NCI-H345 treated with DMSO at 0.1 percent for 48 hours (cell line): Measurements from ENCODE around the gene STK24.

Source experiments
- DNase-seq: peaks from one replicate; lab custom pipeline; 2025; ENCODE audit not compliant: unreplicated experiment; lab: John Stamatoyannopoulos, UW

Gene STK24

DNA sequence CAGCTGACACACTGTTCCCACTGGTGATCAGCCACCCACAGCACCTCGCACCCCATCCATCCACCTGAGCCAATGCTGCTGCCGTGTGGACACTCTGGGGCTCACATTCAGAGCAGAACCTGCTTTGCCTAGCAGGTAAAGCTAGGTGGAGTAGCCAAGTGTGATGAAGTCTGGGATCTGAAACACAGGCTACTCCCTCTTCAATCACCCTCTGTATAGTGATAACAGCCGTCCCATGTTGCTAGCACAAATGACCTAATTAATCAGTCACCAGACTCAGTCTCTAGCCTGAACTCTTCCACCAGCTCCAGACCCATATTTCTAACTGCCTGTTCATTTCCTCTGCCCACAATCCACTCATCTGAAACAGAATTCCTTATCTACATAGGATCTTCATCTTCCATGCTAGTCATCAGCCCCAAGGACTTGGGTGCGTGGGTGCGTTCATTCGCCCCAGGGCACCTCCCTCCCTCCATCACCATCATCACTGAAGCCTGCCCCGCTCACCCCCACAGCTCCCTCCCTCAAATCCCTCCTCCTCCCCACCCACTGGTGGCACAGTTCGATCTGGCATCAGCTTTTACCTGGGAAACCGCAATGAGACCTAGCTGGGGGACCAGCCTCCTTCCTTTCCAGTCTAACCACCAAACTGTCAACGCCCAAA lies 19.8 kb downstream of the STK24 start:
- no peak for DNase-seq

DNA sequence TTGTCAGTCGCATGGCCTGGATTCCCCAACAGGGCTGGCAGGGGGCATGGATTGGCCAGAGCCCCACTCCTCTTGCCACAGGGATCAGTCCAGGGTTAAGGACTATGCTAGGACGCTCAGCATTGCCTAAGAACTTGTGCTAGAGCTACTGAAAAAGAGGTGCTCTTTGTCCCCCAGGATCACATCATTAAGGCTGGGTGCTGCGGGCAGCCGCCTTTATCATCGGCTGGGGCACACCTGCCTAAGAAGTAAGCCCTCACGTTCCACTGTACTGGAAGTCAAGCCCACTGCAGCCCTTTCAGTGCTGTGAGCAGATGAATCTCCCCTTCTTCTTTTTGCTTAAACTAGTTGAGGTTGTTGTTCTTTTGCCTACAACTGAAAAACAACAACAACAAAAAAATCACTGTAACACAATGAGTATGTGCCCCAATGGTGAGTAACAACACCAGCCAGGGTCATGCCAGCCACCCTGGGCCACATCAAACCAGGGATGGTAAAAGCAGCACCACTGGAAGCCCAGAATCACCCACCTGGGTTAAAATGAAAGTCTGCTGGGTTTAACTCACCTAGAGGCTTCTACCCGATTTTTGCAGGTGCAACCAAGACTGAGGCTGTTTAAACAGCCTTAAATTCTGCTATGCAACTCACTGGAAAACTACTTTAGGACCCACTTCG lies 20.6 kb downstream of the STK24 start:
- no peak for DNase-seq

DNA sequence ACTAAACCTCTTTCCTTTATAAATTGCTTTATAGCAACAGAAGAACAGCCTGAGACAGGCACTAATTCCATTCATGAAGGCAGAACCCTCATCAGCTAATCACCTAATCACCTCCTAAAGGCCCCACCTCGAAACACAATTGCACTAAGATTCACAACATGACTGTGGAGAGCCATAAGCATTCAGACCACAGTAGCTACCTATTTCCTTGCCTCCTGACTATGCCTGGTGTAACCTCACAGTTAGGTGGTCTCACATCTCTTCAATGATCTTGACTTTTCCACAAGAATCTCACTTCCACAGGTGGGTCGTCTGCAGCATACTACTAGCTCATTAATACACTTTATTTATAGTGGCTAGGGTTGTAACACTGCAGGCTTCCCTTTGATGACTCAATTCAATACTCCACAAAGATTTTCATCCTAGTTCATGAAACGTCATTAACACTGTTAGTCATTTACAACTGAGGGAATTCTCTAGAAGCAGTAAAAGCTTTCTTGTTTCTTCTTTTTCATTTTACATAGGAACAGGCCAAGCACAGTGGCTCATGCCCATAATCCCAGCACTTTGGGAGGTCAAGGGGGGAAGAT lies 27.1 kb downstream of the STK24 start:
- no peak for DNase-seq

DNA sequence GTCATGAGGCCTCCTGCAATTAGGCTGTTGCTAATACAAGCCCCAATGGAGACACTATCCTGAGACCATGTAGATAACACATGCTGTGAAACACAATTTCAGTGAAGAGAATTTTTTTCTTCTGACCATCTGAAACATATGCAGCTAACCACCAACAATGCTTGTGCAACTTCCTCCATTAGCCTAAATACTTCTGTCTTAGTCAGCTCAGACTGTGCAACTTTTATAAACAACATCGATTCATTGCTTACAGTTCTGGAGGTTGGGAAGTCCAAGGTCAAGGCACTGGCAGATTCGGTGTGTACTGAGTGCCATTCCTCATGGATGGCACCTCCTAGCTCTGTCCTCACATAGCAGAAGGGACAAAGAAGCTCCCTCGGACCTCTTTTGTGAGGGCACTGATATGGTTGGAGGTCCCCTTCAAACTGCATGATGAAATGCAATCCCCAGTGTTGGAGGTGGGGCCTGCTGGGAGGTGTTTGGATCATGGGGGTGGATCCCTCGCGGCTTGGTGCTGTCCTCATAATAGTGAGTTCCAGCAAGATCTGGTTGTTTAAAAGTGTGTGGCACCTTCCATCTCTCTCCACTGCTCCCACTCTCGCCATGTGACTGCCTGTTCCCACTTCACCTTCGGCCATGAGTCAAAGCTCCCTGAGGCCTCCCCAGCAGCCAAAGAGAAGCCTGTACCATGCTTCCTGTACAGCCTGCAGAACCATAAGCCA lies 27.7 kb downstream of the STK24 start:
- DNase-seq: no peak

DNA sequence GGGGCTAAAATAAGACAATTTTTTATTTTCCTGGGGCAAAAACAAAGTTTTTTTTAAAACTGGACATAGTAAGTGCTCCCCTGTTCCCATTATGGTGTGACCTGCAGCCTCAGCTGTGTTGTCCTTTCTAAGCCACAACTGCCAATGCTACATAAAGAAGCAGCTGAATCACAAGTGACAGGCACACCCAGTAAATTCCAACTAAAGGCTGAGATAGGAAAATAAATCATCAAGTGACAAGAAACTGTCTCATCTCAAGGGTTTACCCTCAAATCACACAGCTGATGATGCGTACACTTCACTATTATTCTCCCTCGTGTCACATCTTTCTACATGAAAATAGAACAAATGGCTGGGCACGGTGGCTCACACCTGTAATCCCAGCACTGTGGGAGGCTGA lies 28.7 kb downstream of the STK24 start:
- no peak for DNase-seq

DNA sequence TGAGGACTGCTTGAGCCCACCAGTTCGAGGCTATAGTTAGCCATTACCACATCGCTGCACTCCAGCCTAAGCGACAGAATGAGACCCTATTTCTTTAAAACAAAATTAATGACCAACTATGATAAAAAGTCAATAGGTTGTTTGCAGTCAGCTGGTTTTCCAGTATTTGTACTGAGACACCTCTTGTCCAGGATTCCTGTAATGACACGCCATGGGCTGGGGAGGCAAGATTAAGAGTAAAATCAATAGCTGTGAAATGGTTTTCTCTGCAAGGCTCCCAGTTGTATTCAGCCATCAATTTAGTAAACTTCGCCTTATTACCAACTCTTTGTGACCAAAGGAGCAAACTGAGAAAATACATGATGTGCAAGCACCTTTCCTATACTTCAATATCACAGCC lies 29.5 kb downstream of the STK24 start:
- no peak for DNase-seq

DNA sequence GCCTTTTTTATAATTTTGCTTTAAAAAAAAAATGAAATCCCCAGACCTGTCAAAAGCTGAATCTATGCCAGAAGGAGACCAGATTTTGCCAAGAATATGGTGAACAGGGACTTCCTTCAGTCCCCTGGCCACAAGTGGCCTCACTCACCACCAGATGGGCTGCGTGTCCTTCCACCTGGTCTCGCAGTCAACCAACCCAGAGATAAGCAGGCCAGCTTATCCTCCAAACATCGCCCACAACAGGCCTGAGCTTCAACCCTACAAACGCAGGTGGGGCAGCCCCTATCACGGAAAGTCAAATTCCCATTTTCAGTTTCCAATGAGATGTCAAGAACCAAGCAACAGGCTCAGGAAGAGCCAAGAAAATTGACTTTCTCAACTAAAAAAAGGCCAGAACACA lies 30.5 kb downstream of the STK24 start:
- DNase-seq: no peak

DNA sequence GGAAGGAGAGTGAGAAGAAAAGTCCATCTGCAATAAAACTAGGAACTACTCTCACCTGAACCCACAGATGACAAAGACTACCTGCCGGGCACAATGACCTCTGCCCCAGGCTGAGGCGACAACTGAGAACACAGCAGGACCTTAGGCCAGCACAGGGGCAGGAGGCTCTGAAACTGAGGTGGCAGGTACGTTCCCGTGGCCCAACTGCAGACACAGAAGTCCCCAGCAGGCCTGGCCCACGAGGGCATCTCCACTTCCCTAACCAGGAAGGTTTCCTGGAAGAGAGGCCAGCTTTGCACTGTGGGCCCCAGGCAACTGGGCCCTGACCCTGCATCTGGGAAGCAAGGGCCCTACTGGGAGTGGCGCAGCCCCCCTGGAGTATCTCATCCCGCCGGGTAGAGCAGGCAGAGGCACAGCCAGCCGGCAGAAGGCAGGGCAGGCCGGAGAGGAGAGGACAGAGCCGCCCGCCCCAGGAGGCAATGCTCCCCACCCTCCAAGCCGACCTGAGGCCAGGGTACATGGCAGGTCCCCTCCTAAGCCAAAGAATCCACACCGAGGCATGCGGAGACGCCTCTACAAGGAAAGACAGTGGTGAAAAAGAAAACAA lies 32.7 kb downstream of the STK24 start:
- DNase-seq: no peak

DNA sequence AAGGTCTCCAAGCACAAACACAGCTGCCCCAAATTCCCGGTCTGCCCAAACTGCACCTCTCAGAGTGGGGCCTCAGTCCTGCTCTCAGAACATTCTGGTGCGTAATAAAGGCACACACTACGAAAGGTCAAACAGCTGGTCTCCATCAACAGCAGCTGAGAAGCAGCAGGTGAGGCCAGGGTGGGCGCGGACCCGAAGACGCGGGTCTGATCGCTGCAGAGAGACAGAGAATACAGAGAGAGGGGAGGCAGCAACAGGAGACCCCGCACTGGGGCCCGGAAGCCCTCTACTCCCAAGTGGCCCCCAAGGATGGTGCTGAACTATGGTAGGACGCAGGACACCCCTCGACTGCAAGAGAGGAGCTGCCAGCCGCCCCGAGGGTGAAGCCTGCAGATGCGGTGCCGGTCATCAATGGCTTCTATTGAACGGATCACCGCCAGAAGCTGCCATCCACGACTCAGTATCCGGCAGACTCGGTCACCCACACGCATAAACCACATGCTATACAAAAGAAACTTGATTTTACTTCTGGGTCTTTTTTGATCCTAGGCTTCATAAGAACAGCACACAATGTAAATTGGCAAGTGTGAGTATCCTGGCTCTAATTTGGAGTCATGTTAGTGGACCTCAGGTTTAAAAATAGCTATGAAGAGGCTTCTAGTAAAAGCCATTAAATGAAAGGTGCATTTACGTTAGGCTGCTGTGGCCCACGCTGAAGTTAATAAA lies 33.4 kb downstream of the STK24 start:
- DNase-seq: no peak

DNA sequence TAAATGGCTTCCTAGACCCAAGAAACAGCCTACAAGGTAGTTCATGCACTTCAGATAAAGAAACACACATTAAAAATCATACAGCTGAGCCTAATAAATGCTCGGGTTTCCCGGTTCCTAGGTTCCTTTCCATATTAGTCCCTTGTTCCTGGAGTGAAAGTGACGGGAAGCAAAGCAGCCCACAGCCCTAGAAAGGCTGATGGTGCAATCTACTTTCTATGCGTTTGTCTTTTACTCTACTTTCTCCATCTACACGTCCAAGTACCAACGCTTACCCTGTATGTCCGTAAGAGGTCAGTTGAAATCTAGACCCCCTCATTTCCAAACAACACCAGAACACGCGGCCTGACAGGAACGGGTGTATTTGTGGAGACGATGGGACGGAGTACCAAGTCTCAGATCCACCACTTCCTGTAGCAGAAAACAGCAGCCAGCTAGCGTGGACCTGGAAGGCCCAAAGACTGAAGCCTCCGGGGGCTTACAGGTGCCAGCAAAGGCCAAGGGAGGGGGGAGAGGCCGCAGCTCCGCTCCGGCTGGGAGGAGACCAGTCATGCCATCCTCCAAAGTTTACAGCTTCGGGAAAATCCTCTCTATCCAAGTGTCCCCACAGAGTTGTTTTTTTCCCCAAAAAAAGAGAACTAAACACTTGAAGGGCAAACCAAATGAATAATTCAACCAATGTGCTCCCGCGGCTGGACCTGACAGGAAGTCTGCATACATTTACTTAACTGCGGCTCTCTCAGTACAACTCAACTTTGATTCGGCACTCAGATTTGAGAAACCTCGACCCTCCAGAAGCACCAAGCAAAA lies 34.1 kb downstream of the STK24 start:
- no peak for DNase-seq

DNA sequence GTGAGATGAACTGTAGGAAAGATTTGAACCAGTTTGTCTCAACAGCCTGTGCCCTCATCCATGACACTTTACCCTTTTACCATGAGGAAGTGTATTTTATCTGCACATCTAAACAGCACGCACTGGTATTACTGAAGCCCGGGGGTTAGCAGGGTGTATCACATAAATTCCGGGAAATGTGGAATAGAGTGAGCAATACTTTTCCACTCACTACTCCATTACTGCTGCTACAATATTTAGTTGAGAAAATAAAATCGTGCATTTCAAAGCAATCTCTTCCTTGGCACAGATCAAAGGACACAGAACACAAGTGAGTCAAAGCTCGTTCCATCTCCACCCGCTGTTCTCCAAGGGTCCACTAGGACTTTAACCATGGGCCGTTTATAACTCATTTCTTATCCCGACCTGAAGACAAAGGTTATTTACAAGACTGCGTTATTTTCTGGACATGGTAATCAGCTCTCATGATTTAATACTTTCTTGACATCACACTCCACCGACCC lies 35.2 kb downstream of the STK24 start:
- DNase-seq: no peak

DNA sequence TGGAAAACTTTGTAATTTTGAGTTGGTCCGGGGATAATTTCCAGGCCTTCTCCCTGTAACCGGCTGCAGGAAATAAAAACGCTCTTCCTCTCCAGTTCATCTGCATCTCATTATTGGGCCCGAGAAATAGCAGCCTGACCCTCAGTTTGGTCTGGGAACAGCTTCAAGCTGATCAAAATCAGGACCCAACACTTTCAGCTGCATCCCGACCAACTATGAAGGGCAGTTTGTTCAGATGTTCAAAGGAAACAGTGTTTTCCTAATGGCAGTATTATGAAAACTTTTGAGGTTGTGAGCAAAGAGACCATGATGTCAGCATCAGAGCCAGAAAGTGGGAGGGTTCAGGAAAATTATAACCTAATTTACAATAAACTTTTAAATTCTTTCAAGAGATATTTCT lies 35.7 kb downstream of the STK24 start:
- no peak for DNase-seq

DNA sequence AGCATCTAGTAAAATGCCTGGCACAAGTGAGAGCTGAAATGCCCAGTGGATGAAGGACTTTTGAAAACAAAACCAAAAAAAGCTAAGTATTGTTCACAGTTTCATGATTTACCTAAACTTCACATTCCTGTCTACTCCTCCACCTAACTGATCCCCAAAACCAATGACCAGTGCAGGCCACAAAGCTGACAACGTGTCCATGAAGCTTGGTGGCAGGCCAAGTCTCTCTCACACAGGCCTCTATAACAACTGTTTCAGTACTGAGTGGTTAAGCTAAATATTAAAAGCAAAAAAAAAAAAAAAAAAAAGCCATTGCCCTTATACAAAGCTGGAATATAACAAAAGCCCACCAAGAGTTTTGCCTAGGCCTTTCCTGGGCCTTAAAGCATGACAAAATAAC lies 36.4 kb downstream of the STK24 start:
- no peak for DNase-seq

DNA sequence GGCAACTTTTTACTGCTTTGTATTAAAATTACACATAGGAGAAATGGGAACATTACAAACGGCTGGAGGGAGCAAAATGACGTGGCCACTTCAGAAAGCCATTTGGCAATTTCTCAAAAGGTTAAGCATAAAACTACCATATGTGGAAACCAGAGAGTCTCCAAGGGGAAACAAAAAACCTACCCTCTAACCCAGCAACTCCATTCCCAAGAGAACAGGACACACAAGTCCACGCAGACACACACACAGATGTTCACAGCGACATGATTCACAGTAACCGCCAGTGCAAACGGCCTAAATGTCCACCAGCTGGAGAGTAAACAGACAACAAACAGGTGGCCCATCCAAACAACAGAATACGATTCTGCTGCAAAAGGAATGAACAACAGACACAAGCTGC lies 37.2 kb downstream of the STK24 start:
- no peak for DNase-seq

DNA sequence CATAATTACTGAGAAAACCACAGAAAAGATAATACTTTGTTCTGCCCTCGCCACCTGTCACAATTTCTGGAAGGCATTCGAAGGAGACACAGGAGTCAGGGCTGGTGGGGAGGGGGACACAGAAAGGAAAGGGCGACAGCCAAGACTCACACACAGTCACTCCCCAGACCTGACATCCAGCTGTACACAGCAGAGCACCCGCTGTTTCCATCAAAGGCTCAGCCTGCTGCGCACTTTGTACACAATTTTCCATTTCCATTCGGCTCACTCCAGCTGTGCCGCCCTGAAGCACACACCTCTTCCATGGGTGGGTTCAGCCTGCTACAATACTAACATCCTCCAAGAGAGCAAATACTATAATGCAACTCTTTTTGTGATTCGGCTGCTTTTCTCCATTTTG lies 38.0 kb downstream of the STK24 start:
- no peak for DNase-seq

DNA sequence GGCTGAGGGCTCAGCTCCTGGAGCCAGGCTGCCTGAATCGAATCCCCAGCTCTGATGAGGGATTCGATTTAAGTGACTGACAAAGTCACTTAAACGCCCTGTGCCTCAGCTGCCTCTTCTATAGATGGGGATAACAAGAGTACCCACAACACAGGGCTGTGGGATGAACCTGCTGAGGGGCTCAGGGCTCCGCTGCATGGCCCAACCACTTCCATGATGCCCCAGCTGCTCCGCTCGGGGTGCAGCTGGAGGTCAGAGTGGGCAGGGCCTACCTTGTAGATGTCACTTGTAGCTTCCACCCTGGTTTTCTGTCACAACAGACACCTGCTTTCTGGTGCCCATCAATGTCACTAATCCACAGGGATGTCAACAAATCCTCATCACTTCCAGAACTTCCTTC lies 39.2 kb downstream of the STK24 start:
- no peak for DNase-seq

DNA sequence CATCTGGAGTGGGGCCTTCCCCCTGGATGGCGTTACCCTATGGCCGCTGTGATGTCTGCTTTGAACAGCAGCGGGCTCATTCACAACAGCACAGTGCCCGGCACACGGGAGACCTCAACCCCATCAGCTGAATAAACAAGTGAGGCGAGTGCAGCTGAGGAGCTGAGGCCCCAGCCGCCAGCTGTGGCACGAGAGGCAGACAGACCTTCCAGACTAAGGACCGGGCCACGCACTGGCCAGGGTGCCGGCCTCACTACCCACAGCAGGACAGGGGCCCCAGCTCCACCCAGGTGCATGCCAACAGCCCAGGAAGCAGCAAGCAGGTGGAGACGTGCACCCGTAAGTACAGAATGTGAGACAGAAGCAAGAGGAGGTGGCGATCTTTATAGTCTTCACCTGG lies 39.6 kb downstream of the STK24 start:
- no peak for DNase-seq

DNA sequence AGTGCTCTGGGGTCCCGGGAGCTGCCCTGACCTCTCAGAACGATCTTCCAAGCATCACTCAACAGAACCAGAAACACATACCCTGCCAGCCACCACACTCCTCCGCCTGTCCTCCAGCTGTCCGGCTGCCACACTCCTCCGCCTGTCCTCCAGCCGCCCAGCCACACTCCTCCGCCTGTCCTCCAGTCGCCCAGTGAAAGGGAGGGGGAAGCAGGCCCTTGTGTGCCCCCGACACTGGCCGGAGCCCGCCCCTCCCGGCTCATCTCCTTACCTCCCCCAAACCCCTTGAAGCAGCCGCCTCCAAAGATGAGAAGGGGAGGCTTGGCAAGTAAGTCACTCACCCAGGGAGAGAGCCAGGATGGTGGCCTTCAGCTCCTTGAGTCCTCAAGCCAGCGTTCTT lies 40.2 kb downstream of the STK24 start:
- DNase-seq: no peak

DNA sequence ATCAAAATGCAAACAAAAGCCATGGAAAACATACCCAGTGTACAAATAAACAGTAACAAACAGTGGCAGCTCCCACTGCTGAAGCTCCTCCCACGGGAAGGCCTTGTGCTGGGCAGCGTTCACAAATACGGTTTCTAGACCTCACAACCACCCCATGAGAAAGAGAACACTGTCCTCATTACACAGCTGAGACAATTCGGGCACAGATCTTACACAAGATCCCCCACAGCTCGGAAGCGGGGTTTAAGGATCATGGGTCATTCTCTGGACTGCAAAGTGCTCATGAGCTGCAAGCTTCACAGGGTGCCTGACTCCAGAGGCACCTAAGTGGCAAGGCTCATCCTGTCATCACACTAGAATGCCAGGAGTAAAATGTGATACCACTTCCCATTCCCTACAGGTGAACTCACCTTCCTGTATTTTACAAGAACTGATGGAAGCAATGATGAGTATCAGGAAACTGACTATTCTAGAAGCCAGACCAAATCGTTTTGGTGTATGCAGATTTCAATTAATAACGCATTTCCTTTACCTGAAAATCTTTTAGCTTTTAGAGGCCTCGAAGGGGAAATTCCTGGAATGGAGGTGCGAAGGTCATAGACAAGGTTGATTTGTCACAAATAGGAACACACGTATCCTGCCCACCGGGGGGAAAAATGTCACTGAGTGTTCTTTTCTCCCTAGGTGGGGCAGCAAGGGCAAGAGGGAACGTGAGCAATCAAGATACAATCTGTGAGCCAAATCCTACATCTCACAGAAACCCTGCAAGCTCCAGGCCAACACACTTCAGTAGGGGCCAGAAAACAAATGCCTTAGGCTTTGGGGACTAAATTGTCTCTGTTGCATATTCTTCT lies 41.2 kb downstream of the STK24 start:
- no peak for DNase-seq
